ENCODE measurements around the gene RNF126.

DNA sequence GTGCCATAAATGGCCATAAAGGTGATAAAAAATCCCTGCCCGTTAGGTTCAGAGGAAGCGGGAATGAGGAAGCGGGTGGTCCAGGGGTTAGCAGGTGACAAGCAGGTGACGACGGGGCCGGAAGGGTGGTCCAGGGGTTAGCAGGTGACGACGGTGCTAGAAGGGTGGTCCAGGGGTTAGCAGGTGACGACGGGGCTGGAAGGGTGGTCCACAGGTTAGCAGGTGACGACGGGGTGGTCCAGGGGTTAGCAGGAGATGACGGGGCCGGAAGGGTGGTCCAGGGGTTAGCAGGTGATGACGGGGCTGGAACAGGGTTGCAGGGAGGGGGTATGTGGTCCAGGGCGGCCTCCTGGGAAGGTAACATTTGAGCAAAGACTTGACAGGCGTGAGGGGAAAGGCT, 26.0 kb upstream of the RNF126 start:
- TF ChIP-seq, protein P1, sequence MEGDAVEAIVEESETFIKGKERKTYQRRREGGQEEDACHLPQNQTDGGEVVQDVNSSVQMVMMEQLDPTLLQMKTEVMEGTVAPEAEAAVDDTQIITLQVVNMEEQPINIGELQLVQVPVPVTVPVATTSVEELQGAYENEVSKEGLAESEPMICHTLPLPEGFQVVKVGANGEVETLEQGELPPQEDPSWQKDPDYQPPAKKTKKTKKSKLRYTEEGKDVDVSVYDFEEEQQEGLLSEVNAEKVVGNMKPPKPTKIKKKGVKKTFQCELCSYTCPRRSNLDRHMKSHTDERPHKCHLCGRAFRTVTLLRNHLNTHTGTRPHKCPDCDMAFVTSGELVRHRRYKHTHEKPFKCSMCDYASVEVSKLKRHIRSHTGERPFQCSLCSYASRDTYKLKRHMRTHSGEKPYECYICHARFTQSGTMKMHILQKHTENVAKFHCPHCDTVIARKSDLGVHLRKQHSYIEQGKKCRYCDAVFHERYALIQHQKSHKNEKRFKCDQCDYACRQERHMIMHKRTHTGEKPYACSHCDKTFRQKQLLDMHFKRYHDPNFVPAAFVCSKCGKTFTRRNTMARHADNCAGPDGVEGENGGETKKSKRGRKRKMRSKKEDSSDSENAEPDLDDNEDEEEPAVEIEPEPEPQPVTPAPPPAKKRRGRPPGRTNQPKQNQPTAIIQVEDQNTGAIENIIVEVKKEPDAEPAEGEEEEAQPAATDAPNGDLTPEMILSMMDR (IDR thresholded peaks at IDR 0.05; ENCODE audit: low read depth, low read length), result no peak
- TF ChIP-seq EZH2phosphoT487 (IDR thresholded peaks at IDR 0.05; ENCODE audit: low read depth), result no peak
